ENCODE data around the gene PGAP2. TPM values are rescaled to one million over a fixed set of nuclear protein-coding genes. Genes with fewer than 3 reads are reported as not detected.
"Not testable (repeated sequence)": the region's sequence is repeated elsewhere in the genome, so short reads cannot be mapped to it uniquely, and the experiment has no call there.

The PGAP2 gene
- 10 to 100 TPM; 55.4 to 81.2 (median 66.7) TPM for total RNA-seq

DNA sequence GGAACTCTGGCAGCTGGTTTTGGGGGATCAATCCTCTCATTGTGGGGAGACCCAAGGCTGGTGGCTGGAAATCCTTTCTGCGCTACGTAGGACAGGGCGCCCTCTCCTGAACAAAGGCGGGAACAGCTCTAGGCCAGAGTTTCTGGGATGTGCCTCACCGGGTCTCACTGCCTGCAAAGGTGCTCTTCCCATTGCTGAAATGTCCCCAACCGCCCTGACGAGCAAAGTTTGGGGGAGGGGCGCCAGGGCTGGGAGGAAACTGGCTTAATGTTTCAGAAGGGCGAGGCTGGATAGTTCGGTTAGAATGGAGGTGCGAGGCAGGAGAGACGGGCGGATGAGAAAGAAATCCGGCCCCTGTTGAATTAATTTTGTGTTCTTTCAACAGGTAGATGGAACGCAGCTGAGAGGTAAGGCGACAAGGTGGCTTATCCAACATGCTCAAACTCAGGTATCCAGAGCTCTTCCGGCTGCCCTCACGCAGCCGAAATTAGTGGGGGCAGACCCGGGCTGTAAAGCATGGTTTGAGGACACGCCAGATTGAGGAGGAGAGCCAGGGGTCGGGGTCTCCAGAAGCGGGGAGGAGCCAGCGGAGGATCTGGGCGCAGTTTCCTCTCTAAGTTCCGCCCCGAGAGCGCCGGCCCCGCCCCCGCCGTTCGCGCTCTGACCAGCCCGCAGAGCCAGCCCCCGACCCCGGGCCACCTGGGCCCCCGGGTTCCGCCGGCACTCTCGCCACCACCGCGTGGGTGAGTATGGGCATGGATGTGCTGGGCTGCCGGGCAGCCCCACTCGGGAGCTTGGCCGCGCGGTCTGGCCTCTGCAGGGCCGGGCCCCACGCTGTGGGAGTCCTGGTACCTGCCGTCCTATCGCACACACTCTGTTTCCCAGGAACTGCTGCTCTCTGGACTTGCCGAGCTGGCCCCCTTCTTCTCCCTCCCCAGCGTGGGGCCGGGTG is at the start of gene PGAP2:
Gene PGAP2, plus strand, starts transcription at position 652 of the 952 bp plus-strand sequence. CDS start 2,700 bp downstream, outside the sequence.
- H3K4me1 ChIP-seq: peaks cover 20% of the 10 kb centered on the region
- H3K9me3 ChIP-seq: no peaks in the 10 kb centered on the region
- H3K27me3 ChIP-seq: no peaks in the 10 kb centered on the region
- 6% methylated on average over 20 of the region's 55 CpGs for WGBS
- H3K4me3 ChIP-seq: peak within 1 kb of the TSS; percentile 86
- peak within 1 kb of the TSS; percentile 75 for H3K27ac ChIP-seq
- no peak for TF ChIP-seq EP300 (IDR thresholded peaks at IDR 0.05)
- TF ChIP-seq, protein P1, sequence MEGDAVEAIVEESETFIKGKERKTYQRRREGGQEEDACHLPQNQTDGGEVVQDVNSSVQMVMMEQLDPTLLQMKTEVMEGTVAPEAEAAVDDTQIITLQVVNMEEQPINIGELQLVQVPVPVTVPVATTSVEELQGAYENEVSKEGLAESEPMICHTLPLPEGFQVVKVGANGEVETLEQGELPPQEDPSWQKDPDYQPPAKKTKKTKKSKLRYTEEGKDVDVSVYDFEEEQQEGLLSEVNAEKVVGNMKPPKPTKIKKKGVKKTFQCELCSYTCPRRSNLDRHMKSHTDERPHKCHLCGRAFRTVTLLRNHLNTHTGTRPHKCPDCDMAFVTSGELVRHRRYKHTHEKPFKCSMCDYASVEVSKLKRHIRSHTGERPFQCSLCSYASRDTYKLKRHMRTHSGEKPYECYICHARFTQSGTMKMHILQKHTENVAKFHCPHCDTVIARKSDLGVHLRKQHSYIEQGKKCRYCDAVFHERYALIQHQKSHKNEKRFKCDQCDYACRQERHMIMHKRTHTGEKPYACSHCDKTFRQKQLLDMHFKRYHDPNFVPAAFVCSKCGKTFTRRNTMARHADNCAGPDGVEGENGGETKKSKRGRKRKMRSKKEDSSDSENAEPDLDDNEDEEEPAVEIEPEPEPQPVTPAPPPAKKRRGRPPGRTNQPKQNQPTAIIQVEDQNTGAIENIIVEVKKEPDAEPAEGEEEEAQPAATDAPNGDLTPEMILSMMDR (IDR thresholded peaks at IDR 0.05): peak; percentile 34 to 71
- no peaks in the 10 kb centered on the region for H3K36me3 ChIP-seq
- DNase-seq (ENCODE audit: low spot score in 2 of 2): peak; percentile 79 to 84

DNA sequence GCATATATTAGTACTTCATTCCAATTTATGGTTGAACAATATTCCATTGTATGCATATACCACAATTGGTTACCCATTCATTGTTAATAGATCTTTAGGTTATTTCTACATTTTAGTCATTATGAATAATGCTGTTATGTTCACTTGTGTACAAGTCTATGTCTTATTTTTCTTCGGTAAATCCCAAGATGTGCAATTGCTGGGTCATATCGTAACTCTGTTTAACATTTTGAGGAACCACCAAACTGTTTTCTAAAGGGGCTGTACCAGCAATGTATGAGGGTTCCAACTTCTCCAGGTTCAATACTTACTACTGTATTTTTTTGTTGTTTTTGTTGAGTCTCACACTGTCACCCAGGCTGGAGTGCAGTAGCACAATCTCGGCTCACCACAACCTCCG is 44.1 kb upstream of the PGAP2 start:
- 96% methylated on average over 4 of the region's 4 CpGs for WGBS

DNA sequence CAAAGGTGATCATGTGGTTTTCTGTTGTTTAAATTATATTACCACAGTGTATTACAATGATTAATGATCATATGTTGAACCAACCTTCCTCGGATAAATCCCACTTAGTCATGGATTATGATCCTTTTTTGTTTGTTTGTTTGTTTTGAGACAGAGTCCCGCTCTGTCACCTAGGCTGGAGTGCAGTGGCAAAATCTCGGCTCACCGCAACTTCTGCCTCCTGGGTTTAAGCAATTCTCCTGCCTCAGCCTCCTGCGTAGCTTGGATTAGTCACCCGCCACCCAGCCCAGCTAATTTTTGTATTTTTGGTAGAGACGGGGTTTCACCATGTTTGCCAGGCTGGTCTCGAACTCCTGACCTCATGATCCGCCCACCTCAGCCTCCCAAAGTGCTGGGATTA is 41.5 kb upstream of the PGAP2 start:
- not testable (repeated sequence) for H3K27me3 ChIP-seq; H3K4me3 ChIP-seq; DNase-seq (ENCODE audit: low spot score in 2 of 2); H3K9me3 ChIP-seq; H3K4me1 ChIP-seq; H3K27ac ChIP-seq
- H3K36me3 ChIP-seq: peaks cover 98% of the 10 kb centered on the region
- 89% methylated on average over 9 of the region's 9 CpGs for WGBS

More for the DNA sequence above, 44.1 kb upstream of the PGAP2 start:
- H3K27me3 ChIP-seq: no peaks in the 10 kb centered on the region
- TF ChIP-seq, protein P1 (IDR thresholded peaks at IDR 0.05): no peak
- no peak for TF ChIP-seq POLR2AphosphoS5 (IDR thresholded peaks at IDR 0.05)
- no peak for TF ChIP-seq EP300 (IDR thresholded peaks at IDR 0.05)
- no peak for TF ChIP-seq POLR2A (IDR thresholded peaks at IDR 0.05)
- no peaks in the 10 kb centered on the region for H3K9me3 ChIP-seq
- DNase-seq (ENCODE audit: low spot score in 2 of 2): no peak
- peaks cover 98% of the 10 kb centered on the region for H3K36me3 ChIP-seq
- H3K4me3 ChIP-seq: no peak overlapping the region
- H3K4me1 ChIP-seq: no peaks in the 10 kb centered on the region
- no peak overlapping the region for H3K27ac ChIP-seq

DNA sequence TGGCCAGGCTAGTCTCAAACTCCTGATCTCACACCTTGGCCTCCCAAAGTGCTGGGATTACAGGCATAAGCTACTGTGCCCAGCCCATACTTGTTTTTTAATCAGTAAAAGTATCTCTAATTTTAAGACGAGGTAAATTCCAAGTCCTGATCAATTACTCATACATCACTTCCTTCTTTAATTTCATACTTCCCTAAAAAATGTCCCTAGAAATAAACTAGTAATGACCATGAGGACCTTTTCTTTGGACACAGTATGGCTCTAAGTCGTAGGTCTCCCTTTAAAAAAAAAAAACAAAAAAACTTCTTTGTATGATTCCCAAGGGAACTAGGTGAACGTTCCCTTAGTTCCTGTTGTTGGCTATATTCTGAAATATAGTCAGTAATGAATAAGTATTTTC is 40.8 kb upstream of the PGAP2 start:
- Histone ChIP-seq H3K36me3 (peaks cover 96% of the 10 kb centered on the region), H3K27me3 (no peaks in the 10 kb centered on the region), H3K9me3 (no peaks in the 10 kb centered on the region), H3K4me1 (no peaks in the 10 kb centered on the region), H3K4me3 (no peak overlapping the region), H3K27ac (no peak overlapping the region)
- TF ChIP-seq, protein P1 (IDR thresholded peaks at IDR 0.05): no peak
- TF ChIP-seq POLR2AphosphoS5 (IDR thresholded peaks at IDR 0.05) (no peak), POLR2A (IDR thresholded peaks at IDR 0.05) (no peak), EP300 (IDR thresholded peaks at IDR 0.05) (no peak)
- 77% methylated on average over 3 of the region's 3 CpGs for WGBS
- DNase-seq (ENCODE audit: low spot score in 2 of 2): no peak

DNA sequence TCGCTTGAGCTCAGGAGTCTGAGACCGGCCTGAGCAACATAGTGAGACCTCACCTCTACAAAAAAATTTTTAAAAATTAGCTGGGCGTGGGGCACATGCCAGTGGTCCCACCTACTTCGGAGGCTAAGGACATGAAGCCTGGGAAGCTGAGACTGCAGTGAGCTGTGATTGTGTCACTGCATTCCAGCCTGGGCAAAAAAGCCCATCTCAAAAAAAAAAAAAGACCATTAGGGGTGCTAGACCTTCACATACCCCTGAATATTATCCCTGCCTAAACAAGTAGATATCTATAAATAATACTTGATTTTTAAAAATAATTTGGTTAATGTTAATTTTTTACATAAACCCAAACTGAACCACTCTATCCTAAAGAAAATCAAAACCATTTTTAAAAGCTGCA is 35.2 kb upstream of the PGAP2 start:
- no peak overlapping the region for H3K27ac ChIP-seq
- no peak overlapping the region for H3K4me3 ChIP-seq
- no peaks in the 10 kb centered on the region for H3K27me3 ChIP-seq
- TF ChIP-seq POLR2A (IDR thresholded peaks at IDR 0.05): no peak
- TF ChIP-seq, protein P1 (IDR thresholded peaks at IDR 0.05): no peak
- TF ChIP-seq EP300 (IDR thresholded peaks at IDR 0.05): no peak
- no peak for TF ChIP-seq POLR2AphosphoS5 (IDR thresholded peaks at IDR 0.05)
- H3K36me3 ChIP-seq: peaks cover 92% of the 10 kb centered on the region
- WGBS: 91% methylated on average over 4 of the region's 4 CpGs
- H3K9me3 ChIP-seq: no peaks in the 10 kb centered on the region
- H3K4me1 ChIP-seq: no peaks in the 10 kb centered on the region
- DNase-seq (ENCODE audit: low spot score in 2 of 2): no peak

Data from suprapubic skin (tissue), 4 donors.